Measurements from ENCODE around the gene CDS2. TPM values are rescaled to one million over a fixed set of nuclear protein-coding genes. Genes with fewer than 3 reads are reported as not detected.
"Not testable (repeated sequence)": the region's sequence is repeated elsewhere in the genome, so short reads cannot be mapped to it uniquely, and the experiment has no call there.

Gene CDS2
- 10 to 100 TPM; 32.1 to 39.7 (median 36.8) TPM for polyA plus RNA-seq (ENCODE audit: insufficient read length in 3 of 3)
- long read RNA-seq, donor 1, full-length matches to known transcripts, result 7 of 7 reads
- long read RNA-seq, donor 1, partial matches to known transcripts, result 0 of 7 reads
- long read RNA-seq, donor 1, other reads (novel, unspliced or antisense), result 0 of 7 reads
- long read RNA-seq, donor 2, full-length matches to known transcripts, result 9 of 9 reads
- long read RNA-seq, donor 2, partial matches to known transcripts, result 0 of 9 reads
- long read RNA-seq, donor 2, other reads (novel, unspliced or antisense), result 0 of 9 reads
- long read RNA-seq, donor 3, full-length matches to known transcripts, result 7 of 46 reads
- long read RNA-seq, donor 3, partial matches to known transcripts, result 39 of 46 reads
- long read RNA-seq, donor 3, other reads (novel, unspliced or antisense), result 0 of 46 reads
- long read RNA-seq, donor 4, full-length matches to known transcripts, result 13 of 13 reads
- long read RNA-seq, donor 4, partial matches to known transcripts, result 0 of 13 reads
- long read RNA-seq, donor 4, other reads (novel, unspliced or antisense), result 0 of 13 reads
- long read RNA-seq, donor 5, full-length matches to known transcripts, result 9 of 9 reads
- long read RNA-seq, donor 5, partial matches to known transcripts, result 0 of 9 reads
- long read RNA-seq, donor 5, other reads (novel, unspliced or antisense), result 0 of 9 reads
- long read RNA-seq, donor 6, full-length matches to known transcripts, result 11 of 11 reads
- long read RNA-seq, donor 6, partial matches to known transcripts, result 0 of 11 reads
- long read RNA-seq, donor 6, other reads (novel, unspliced or antisense), result 0 of 11 reads
- long read RNA-seq, donor 7, full-length matches to known transcripts, result 12 of 12 reads
- long read RNA-seq, donor 7, partial matches to known transcripts, result 0 of 12 reads
- long read RNA-seq, donor 7, other reads (novel, unspliced or antisense), result 0 of 12 reads
- long read RNA-seq, donor 8, full-length matches to known transcripts, result 5 of 5 reads
- long read RNA-seq, donor 8, partial matches to known transcripts, result 0 of 5 reads
- long read RNA-seq, donor 8, other reads (novel, unspliced or antisense), result 0 of 5 reads
- long read RNA-seq, donor 9, full-length matches to known transcripts, result 19 of 19 reads
- long read RNA-seq, donor 9, partial matches to known transcripts, result 0 of 19 reads
- long read RNA-seq, donor 9, other reads (novel, unspliced or antisense), result 0 of 19 reads
- long read RNA-seq, donor 10, full-length matches to known transcripts, result 7 of 51 reads
- long read RNA-seq, donor 10, partial matches to known transcripts, result 44 of 51 reads
- long read RNA-seq, donor 10, other reads (novel, unspliced or antisense), result 0 of 51 reads
- long read RNA-seq, donor 11, full-length matches to known transcripts, result 7 of 7 reads
- long read RNA-seq, donor 11, partial matches to known transcripts, result 0 of 7 reads
- long read RNA-seq, donor 11, other reads (novel, unspliced or antisense), result 0 of 7 reads
- long read RNA-seq, donor 12, full-length matches to known transcripts, result 17 of 23 reads
- long read RNA-seq, donor 12, partial matches to known transcripts, result 6 of 23 reads
- long read RNA-seq, donor 12, other reads (novel, unspliced or antisense), result 0 of 23 reads
- long read RNA-seq, donor 13, full-length matches to known transcripts, result 6 of 6 reads
- long read RNA-seq, donor 13, partial matches to known transcripts, result 0 of 6 reads
- long read RNA-seq, donor 13, other reads (novel, unspliced or antisense), result 0 of 6 reads
- long read RNA-seq, donor 14, full-length matches to known transcripts, result 24 of 29 reads
- long read RNA-seq, donor 14, partial matches to known transcripts, result 5 of 29 reads
- long read RNA-seq, donor 14, other reads (novel, unspliced or antisense), result 0 of 29 reads
- long read RNA-seq, donor 15, full-length matches to known transcripts, result 13 of 13 reads
- long read RNA-seq, donor 15, partial matches to known transcripts, result 0 of 13 reads
- long read RNA-seq, donor 15, other reads (novel, unspliced or antisense), result 0 of 13 reads
- long read RNA-seq, donor 16, full-length matches to known transcripts, result 15 of 15 reads
- long read RNA-seq, donor 16, partial matches to known transcripts, result 0 of 15 reads
- long read RNA-seq, donor 16, other reads (novel, unspliced or antisense), result 0 of 15 reads

DNA sequence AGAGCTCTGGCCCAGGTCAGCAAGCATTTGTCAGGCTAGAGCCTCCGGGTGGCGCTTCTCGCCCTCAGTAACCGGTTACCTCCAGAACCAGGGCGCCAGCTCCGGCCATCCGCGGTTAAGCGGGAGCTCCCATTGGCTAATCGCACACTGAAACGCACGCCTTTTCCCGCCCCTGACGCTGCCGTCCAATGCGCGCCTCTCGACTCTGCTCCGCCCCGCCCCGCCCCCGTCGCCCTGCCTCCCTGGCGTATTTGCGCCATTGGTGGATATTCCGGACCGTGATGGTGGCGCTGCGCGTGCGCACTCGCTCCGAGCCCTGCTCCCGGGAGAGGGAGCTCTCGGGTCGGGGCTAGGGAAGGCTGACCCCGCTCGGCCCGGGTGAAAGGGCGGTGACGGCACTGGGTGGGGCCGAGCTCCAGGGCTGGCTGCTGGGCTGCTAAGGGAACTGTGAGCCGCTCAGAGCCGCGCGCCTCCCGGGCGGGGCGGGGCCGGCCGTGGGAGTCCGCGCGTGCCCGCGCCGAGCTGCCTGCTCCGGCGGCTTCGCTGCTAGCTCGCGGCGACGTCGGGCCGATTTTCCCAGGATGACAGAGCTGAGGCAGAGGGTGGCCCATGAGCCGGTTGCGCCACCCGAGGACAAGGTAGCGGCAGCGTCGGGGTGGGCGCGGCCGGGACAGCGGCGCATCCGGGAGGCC lies at the start of gene CDS2:
Gene CDS2 (plus strand): TSS at position 497 of the 692 bp plus-strand sequence. CDS start 85 bp downstream, at position 582.
- DNase-seq, result peak; percentile 99

DNA sequence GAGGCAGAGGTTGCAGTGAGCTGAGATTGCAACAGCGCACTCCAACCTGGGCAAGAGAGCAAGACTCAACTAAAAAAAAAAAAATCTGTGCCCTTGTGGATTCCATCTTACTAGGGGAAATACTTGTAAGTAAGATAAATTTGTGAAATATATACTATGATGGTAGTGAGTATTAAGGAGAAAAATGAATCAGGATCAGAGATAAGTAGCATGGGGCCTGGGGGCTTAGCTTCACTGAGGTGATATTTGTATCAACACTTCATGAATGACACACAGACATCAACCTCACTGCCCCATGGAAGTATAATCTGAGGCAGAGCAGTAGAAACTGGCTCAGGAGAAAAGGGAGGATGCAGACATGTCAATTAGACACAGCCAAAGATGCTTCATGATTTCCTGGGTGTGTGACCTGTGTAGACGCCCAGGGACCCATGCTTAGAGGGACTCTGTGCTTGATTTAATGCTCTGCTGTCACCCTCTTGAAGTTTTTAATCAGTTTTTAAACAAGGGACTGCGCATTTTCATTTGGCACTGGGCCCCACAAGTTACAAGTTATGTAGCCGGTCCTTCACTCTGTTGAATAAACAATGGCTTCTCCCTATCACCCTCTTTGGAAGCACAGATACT lies 48.9 kb upstream of the CDS2 start:
- no peak for DNase-seq

- no peak for DNase-seq
Measured at GRCh38 chr20:5078399-5078958, 48.3 kb upstream of the CDS2 start.

- DNase-seq, result no peak
Measured at GRCh38 chr20:5080384-5080877, 46.4 kb upstream of the CDS2 start.

DNA sequence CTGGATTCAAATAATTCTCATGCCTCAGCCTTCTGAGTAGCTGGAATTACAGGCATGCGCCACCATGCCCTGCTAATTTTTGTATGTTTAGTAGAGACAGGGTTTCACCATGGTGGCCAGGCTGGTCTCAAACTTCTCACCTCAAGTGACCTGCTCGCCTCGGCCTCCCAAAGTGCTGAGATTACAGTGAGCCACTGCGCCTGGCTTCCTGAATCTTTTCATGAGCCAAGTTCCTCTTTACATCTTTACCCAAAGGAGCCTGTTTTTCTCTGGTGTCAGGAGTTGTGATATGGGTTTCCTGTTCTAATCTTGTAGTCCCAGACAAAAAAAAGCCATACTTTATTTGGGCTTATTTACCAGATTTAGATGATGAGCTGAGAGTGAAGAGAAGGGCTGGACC lies 41.4 kb upstream of the CDS2 start:
- no peak for DNase-seq

GRCh38 chr20:5088688-5089087 lies 38.1 kb upstream of the CDS2 start:
- DNase-seq, result no peak

GRCh38 chr20:5090191-5090590 lies 36.6 kb upstream of the CDS2 start:
- DNase-seq, result no peak

DNA sequence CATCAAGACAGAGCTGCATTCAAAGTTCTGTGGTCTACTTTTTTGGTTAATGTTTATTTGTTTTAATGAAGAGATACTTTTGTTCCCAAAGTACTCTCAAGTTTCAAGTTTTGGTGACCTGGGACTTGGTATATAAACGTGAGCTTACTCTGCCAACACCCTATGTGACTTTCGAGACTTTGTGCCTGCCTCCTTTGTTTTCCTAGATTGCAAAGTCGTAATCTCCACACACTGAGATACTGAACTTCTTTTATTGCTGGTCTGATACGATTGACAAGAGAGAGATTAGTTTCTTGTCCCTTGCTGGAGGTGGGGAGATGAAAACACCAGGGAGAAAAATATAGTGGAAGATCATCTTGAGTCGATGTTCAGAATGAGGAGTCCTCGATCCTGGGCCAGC lies 34.9 kb upstream of the CDS2 start:
- DNase-seq, result no peak

GRCh38 chr20:5092765-5093339 lies 34.0 kb upstream of the CDS2 start:
- DNase-seq, result no peak

- no peak for DNase-seq
Measured at GRCh38 chr20:5095454-5095853, 31.4 kb upstream of the CDS2 start.

GRCh38 chr20:5095931-5096330 lies 30.9 kb upstream of the CDS2 start:
- DNase-seq, result no peak

- no peak for DNase-seq
Measured at GRCh38 chr20:5096463-5096862, 30.3 kb upstream of the CDS2 start.

- DNase-seq, result not testable (repeated sequence)
Measured at GRCh38 chr20:5099009-5099408, 27.8 kb upstream of the CDS2 start.

- not testable (repeated sequence) for DNase-seq
Measured at GRCh38 chr20:5099909-5100308, 26.9 kb upstream of the CDS2 start.

DNA sequence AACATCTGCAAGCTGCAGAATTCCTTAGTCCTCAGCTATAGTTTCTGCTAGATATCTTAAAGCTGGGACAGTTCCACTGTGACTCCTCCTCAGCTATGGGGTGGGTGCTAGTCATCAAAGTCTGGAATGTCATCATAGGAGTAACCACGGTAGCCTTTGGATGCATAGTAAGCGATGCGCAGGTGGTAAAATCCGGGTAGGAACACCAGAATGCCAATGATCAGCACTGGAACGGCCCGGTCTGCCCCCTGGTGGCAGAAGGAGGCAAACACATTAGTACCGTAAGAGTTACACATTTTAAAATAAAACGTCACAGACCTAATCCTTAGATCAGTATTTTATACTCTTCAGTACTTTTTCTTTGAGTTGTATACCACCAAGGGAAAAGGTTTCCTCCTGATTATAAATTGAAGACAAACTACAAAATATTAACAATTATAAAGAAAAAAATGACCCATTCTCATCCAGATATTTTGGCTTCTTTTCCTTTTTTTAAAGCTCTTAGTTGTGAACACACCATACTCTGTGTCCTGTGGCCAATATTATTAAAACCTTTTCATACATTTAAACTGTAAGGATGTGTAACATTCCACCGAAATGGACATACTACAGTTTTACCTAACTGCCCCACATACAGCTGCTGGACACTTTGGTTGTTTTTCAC lies 26.0 kb upstream of the CDS2 start:
- DNase-seq, result peak; percentile 42

GRCh38 chr20:5104479-5104878 lies 22.3 kb upstream of the CDS2 start:
- DNase-seq, result no peak

DNA sequence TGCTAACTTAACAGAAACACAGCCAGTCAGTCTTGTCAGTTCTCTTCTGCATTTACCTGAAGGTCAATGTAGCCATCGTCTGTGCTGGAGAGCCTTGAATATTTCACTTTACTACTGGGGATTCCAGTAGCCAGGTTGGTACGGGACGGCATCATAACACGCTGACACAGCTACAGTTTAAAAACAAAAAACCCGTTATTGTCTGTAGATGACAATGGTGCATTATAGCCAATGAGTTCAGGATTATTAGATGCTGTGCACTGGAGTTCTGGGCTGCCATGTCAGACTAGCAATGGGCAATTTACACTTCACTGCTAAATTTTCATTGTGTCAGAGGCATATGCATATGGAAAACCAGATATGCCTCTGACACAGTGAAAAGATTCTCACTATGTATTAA lies 17.5 kb upstream of the CDS2 start:
- DNase-seq, result no peak

GRCh38 chr20:5113615-5113986 lies 13.2 kb upstream of the CDS2 start:
- no peak for DNase-seq
